Measurements from ENCODE around the gene ABCB11. TPM values are rescaled to one million over a fixed set of nuclear protein-coding genes. Genes with fewer than 3 reads are reported as not detected.

Gene ABCB11
- total RNA-seq, 6 experiments from 2014 or later, result 21.3 to 128 (median 54.8) TPM

- 72% methylated on average over 3 of the region's 3 CpGs for WGBS (ENCODE audit: insufficient coverage, low coverage, low lambda C conversion rate, missing lambda C conversion rate)
- Histone ChIP-seq H3K4me3 (no peak overlapping the region), H3K27ac (no peak overlapping the region), H3K27me3 (no peaks in the 10 kb centered on the region), H3K9me3 (no peaks in the 10 kb centered on the region), H3K4me1 (peaks cover 0 to 26% (median 8%) of the 10 kb centered on the region in 4 donors), H3K36me3 (peaks cover 0 to 25% (median 8%) of the 10 kb centered on the region in 4 donors)
- ATAC-seq, result no peak
- intact Hi-C loops (cut with DNase I), result no loop called here
- no peak for DNase-seq
- no peak for TF ChIP-seq CTCF (IDR thresholded peaks at IDR 0.05)
- no peak for TF ChIP-seq POLR2A (IDR thresholded peaks at IDR 0.05)
Observed at GRCh38 chr2:169018390-169018789, 12.7 kb downstream of the ABCB11 start.

- no peak overlapping the region for H3K4me3 ChIP-seq
- H3K27me3 ChIP-seq, result no peaks in the 10 kb centered on the region
- DNase-seq (no peak), ATAC-seq (no peak)
- intact Hi-C loops (cut with DNase I), result no loop called here
- no peaks in the 10 kb centered on the region for H3K9me3 ChIP-seq
- H3K36me3 ChIP-seq, result peaks cover 0 to 40% (median 14%) of the 10 kb centered on the region in 4 donors
- peaks cover 0 to 25% (median 9%) of the 10 kb centered on the region in 4 donors for H3K4me1 ChIP-seq
- TF ChIP-seq CTCF (IDR thresholded peaks at IDR 0.05), result no peak
- no peak for TF ChIP-seq POLR2A (IDR thresholded peaks at IDR 0.05)
- H3K27ac ChIP-seq, result no peak overlapping the region
- 73% methylated on average over 4 of the region's 4 CpGs for WGBS (ENCODE audit: insufficient coverage, low coverage, low lambda C conversion rate, missing lambda C conversion rate)
Observed at GRCh38 chr2:169015943-169016342, 15.2 kb downstream of the ABCB11 start.

- no peak for TF ChIP-seq POLR2A (IDR thresholded peaks at IDR 0.05)
- no peak for TF ChIP-seq CTCF (IDR thresholded peaks at IDR 0.05)
- intact Hi-C loops (cut with DNase I), result no loop called here
- peak overlapping the region in 1 of 3 donors; percentile 12 for H3K27ac ChIP-seq
- H3K36me3 ChIP-seq, result peaks cover 0 to 50% (median 16%) of the 10 kb centered on the region in 4 donors
- ATAC-seq (no peak), DNase-seq (no peak)
- H3K9me3 ChIP-seq, result no peaks in the 10 kb centered on the region
- H3K4me3 ChIP-seq, result no peak overlapping the region
- WGBS (ENCODE audit: insufficient coverage, low coverage, low lambda C conversion rate, missing lambda C conversion rate), result 72% methylated on average over 3 of the region's 3 CpGs
- peaks cover 0 to 25% (median 9%) of the 10 kb centered on the region in 4 donors for H3K4me1 ChIP-seq
- H3K27me3 ChIP-seq, result no peaks in the 10 kb centered on the region
Observed at GRCh38 chr2:169014780-169015179, 16.3 kb downstream of the ABCB11 start.

GRCh38 chr2:169013628-169014026, 17.5 kb downstream of the ABCB11 start:
- Histone ChIP-seq H3K4me3 (no peak overlapping the region), H3K4me1 (peaks cover 0 to 25% (median 9%) of the 10 kb centered on the region in 4 donors), H3K9me3 (no peaks in the 10 kb centered on the region), H3K27ac (peak overlapping the region; percentile 31 to 80 (median 73)), H3K27me3 (no peaks in the 10 kb centered on the region), H3K36me3 (peaks cover 0 to 56% (median 16%) of the 10 kb centered on the region in 4 donors)
- DNase-seq (no peak), ATAC-seq (peak; percentile 41 to 53 (median 50))
- no peak for TF ChIP-seq POLR2A (IDR thresholded peaks at IDR 0.05)
- no peak for TF ChIP-seq CTCF (IDR thresholded peaks at IDR 0.05)
- intact Hi-C loops (cut with DNase I), result no loop called here
- 37% methylated on average over 4 of the region's 4 CpGs for WGBS (ENCODE audit: insufficient coverage, low coverage, low lambda C conversion rate, missing lambda C conversion rate)
